Ishikawa (cell line): Measurements from ENCODE around the gene CAMKK1.

Source experiments
- CEBPB ChIP-seq: IDR thresholded peaks from 2 replicates; pipeline ENCODE4 v1.6.1; 2012
- CREB1 ChIP-seq: IDR thresholded peaks from 2 replicates; pipeline ENCODE4 v1.6.1; 2012; ENCODE audit warnings: low read depth
- EGR1 ChIP-seq: IDR thresholded peaks from 2 replicates; pipeline ENCODE4 v1.6.1; 2012
- EP300 ChIP-seq: IDR thresholded peaks from 2 replicates; pipeline ENCODE4 v1.6.1; 2012; ENCODE audit warnings: borderline replicate concordance
- NFIC ChIP-seq: IDR thresholded peaks from 2 replicates; pipeline ENCODE4 v1.6.1; 2012
- RAD21 ChIP-seq: IDR thresholded peaks from 2 replicates; pipeline ENCODE4 v1.6.1; 2012; ENCODE audit warnings: low read depth
- TAF1 ChIP-seq: IDR thresholded peaks from 2 replicates; pipeline ENCODE4 v1.6.1; 2012; ENCODE audit warnings: low read depth, mild to moderate bottlenecking
- TCF12 ChIP-seq: IDR thresholded peaks from 2 replicates; pipeline ENCODE4 v1.6.1; 2012; ENCODE audit warnings: low read depth
- TEAD4 ChIP-seq: IDR thresholded peaks from 2 replicates; pipeline ENCODE4 v1.6.1; 2012
- YY1 ChIP-seq: IDR thresholded peaks from 2 replicates; pipeline ENCODE4 v1.6.1; 2012; ENCODE audit warnings: low read depth
- ZBTB7A ChIP-seq: IDR thresholded peaks from 2 replicates; pipeline ENCODE4 v1.6.1; 2012; ENCODE audit warnings: low read depth
- TF ChIP-seq, protein P1 (sequence below): IDR thresholded peaks from 2 replicates; pipeline ENCODE4 v1.6.1; 2012; ENCODE audit warnings: low read depth, mild to moderate bottlenecking
- TF ChIP-seq, protein P2 (sequence below): IDR thresholded peaks from 2 replicates; pipeline ENCODE4 v1.6.1; 2012
- TF ChIP-seq, protein P3 (sequence below): IDR thresholded peaks from 2 replicates; pipeline ENCODE4 v1.6.1; 2012

- no peak for TF ChIP-seq EP300
- TF ChIP-seq TAF1, result no peak
- TF ChIP-seq, protein P1, sequence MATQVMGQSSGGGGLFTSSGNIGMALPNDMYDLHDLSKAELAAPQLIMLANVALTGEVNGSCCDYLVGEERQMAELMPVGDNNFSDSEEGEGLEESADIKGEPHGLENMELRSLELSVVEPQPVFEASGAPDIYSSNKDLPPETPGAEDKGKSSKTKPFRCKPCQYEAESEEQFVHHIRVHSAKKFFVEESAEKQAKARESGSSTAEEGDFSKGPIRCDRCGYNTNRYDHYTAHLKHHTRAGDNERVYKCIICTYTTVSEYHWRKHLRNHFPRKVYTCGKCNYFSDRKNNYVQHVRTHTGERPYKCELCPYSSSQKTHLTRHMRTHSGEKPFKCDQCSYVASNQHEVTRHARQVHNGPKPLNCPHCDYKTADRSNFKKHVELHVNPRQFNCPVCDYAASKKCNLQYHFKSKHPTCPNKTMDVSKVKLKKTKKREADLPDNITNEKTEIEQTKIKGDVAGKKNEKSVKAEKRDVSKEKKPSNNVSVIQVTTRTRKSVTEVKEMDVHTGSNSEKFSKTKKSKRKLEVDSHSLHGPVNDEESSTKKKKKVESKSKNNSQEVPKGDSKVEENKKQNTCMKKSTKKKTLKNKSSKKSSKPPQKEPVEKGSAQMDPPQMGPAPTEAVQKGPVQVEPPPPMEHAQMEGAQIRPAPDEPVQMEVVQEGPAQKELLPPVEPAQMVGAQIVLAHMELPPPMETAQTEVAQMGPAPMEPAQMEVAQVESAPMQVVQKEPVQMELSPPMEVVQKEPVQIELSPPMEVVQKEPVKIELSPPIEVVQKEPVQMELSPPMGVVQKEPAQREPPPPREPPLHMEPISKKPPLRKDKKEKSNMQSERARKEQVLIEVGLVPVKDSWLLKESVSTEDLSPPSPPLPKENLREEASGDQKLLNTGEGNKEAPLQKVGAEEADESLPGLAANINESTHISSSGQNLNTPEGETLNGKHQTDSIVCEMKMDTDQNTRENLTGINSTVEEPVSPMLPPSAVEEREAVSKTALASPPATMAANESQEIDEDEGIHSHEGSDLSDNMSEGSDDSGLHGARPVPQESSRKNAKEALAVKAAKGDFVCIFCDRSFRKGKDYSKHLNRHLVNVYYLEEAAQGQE, result no peak
- no peak for TF ChIP-seq RAD21
- TF ChIP-seq, protein P2, sequence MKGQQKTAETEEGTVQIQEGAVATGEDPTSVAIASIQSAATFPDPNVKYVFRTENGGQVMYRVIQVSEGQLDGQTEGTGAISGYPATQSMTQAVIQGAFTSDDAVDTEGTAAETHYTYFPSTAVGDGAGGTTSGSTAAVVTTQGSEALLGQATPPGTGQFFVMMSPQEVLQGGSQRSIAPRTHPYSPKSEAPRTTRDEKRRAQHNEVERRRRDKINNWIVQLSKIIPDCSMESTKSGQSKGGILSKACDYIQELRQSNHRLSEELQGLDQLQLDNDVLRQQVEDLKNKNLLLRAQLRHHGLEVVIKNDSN, result no peak
- TF ChIP-seq, protein P3, sequence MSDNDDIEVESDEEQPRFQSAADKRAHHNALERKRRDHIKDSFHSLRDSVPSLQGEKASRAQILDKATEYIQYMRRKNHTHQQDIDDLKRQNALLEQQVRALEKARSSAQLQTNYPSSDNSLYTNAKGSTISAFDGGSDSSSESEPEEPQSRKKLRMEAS, result no peak
- TF ChIP-seq NFIC, result no peak
- no peak for TF ChIP-seq YY1
- no peak for TF ChIP-seq CEBPB
- TF ChIP-seq CREB1, result no peak
- TF ChIP-seq ZBTB7A, result no peak
- no peak for TF ChIP-seq TEAD4
- no peak for TF ChIP-seq TCF12
- TF ChIP-seq EGR1, result no peak
Observed at GRCh38 chr17:3821101-3821500, 71.8 kb downstream of the CAMKK1 start.
